ENCODE results near the gene NIT1. TPM values are rescaled to one million over a fixed set of nuclear protein-coding genes. Genes with fewer than 3 reads are reported as not detected.

Gene NIT1
- total and polyA plus RNA-seq, 2 of the 13 experiments (the other 11 are each of a cell fraction or from before 2014, with no cell fraction given), result 22.7 to 31.0 TPM

DNA sequence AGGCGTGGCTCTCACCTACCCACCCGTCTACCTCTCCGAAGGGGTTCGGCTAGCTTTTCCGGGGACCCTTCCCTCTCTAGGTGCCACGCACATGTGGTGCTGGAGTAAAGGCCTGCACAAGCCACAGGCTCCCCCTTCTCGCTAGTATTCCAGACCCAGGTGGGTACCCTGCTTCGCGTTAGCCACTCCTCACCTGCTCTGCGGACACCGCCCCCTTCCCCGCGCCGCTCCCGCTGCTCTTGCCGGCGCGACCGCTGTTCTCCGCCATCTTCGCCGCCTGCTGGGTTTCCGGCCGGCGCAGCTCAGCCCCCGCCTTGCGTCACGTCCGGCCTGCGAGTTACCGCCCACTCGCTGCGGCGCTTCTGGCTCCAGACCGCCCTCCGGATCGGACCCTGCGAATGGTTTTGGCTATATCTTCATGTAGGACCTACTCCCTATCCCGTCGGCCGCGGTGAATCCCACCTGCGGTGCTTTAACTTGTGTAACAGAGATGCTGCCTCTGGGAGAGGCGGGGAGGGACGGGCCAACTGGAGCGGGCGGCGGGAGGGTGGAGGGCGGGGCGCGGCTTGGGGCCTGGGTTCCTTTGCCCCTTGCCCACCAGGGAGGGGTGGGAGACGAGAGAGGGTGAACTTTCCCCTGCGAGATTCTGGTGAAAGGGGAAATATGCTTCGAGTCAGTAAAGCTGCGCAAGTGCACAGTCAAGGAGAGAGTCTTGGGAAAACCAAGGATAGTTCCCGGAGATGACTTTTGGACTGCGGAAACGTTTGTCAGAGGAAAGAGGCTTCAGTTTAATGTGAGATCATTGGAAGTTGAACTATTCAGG lies at the start of gene NIT1, which contains the start of gene PFDN2 (continued):
- 0 out of 2 replicates have a peak, but pooled peaks have one; percentile 41 for TF ChIP-seq ZNF567 (CRISPR knock-in tag; IDR thresholded peaks at IDR 0.05; ENCODE audit: borderline replicate concordance)
- TF ChIP-seq ZFYVE20 (CRISPR knock-in tag; IDR thresholded peaks at IDR 0.05; ENCODE audit: borderline replicate concordance, low read depth), result no peak
- peak; percentile 45; the same call in 1 of the 2 replicates for TF ChIP-seq BCL6 (CRISPR knock-in tag; IDR thresholded peaks at IDR 0.05)
- TF ChIP-seq PAX8 (CRISPR knock-in tag; IDR thresholded peaks at IDR 0.05; ENCODE audit: borderline replicate concordance), result no peak
- peak; percentile 37; the same call in 1 of the 2 replicates for TF ChIP-seq ZNF431 (CRISPR knock-in tag; IDR thresholded peaks at IDR 0.05; ENCODE audit: borderline replicate concordance, low read depth)
- 0 out of 2 replicates have a peak, but pooled peaks have one; percentile 79 for TF ChIP-seq ZNF430 (CRISPR knock-in tag; IDR thresholded peaks at IDR 0.05)
- TF ChIP-seq ZMYM4 (CRISPR knock-in tag; IDR thresholded peaks at IDR 0.05), result peak; percentile 67; the same call in 1 of the 2 replicates
- TF ChIP-seq IRX3 (CRISPR knock-in tag; IDR thresholded peaks at IDR 0.05; ENCODE audit: borderline replicate concordance, low read depth), result no peak
- TF ChIP-seq ZNF652 (CRISPR knock-in tag; IDR thresholded peaks at IDR 0.05; ENCODE audit: borderline replicate concordance, low read depth), result no peak
- TF ChIP-seq, protein P1, sequence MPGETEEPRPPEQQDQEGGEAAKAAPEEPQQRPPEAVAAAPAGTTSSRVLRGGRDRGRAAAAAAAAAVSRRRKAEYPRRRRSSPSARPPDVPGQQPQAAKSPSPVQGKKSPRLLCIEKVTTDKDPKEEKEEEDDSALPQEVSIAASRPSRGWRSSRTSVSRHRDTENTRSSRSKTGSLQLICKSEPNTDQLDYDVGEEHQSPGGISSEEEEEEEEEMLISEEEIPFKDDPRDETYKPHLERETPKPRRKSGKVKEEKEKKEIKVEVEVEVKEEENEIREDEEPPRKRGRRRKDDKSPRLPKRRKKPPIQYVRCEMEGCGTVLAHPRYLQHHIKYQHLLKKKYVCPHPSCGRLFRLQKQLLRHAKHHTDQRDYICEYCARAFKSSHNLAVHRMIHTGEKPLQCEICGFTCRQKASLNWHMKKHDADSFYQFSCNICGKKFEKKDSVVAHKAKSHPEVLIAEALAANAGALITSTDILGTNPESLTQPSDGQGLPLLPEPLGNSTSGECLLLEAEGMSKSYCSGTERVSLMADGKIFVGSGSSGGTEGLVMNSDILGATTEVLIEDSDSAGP (CRISPR knock-in tag; IDR thresholded peaks at IDR 0.05; ENCODE audit: borderline replicate concordance), result peak; percentile 78; the same call in 1 of the 2 replicates
- TF ChIP-seq GZF1 (CRISPR knock-in tag; IDR thresholded peaks at IDR 0.05), result no peak
- TF ChIP-seq POGZ (CRISPR knock-in tag; IDR thresholded peaks at IDR 0.05), result peak; percentile 61; the same call in 1 of the 2 replicates
- TF ChIP-seq, protein P2, sequence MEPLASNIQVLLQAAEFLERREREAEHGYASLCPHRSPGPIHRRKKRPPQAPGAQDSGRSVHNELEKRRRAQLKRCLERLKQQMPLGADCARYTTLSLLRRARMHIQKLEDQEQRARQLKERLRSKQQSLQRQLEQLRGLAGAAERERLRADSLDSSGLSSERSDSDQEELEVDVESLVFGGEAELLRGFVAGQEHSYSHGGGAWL (CRISPR knock-in tag; IDR thresholded peaks at IDR 0.05), result peak; percentile 91
- TF ChIP-seq ZBTB1 (CRISPR knock-in tag; IDR thresholded peaks at IDR 0.05; ENCODE audit: borderline replicate concordance), result no peak
- TF ChIP-seq SETDB1 (CRISPR knock-in tag; IDR thresholded peaks at IDR 0.05; ENCODE audit: borderline replicate concordance), result no peak
- peak; percentile 45; the same call in 1 of the 2 replicates for TF ChIP-seq GLI4 (CRISPR knock-in tag; IDR thresholded peaks at IDR 0.05; ENCODE audit: borderline replicate concordance)
- TF ChIP-seq KDM5A (IDR thresholded peaks at IDR 0.05; ENCODE audit: borderline replicate concordance, low read length), result peak; percentile 86
- TF ChIP-seq NAIF1 (CRISPR knock-in tag; IDR thresholded peaks at IDR 0.05; ENCODE audit: borderline replicate concordance), result peak; percentile 63; the same call in 1 of the 2 replicates
- TF ChIP-seq AKAP8 (CRISPR knock-in tag; IDR thresholded peaks at IDR 0.05), result 0 out of 2 replicates have a peak, but pooled peaks have one; percentile 59
- TF ChIP-seq ZNF367 (CRISPR knock-in tag; IDR thresholded peaks at IDR 0.05; ENCODE audit: borderline replicate concordance), result 0 out of 2 replicates have a peak, but pooled peaks have one; percentile 32
- TF ChIP-seq, protein P3, sequence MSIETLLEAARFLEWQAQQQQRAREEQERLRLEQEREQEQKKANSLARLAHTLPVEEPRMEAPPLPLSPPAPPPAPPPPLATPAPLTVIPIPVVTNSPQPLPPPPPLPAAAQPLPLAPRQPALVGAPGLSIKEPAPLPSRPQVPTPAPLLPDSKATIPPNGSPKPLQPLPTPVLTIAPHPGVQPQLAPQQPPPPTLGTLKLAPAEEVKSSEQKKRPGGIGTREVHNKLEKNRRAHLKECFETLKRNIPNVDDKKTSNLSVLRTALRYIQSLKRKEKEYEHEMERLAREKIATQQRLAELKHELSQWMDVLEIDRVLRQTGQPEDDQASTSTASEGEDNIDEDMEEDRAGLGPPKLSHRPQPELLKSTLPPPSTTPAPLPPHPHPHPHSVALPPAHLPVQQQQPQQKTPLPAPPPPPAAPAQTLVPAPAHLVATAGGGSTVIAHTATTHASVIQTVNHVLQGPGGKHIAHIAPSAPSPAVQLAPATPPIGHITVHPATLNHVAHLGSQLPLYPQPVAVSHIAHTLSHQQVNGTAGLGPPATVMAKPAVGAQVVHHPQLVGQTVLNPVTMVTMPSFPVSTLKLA (IDR thresholded peaks at IDR 0.05), result no peak
- TF ChIP-seq TFDP1 (CRISPR knock-in tag; IDR thresholded peaks at IDR 0.05; ENCODE audit: borderline replicate concordance), result peak; percentile 38; the same call in 1 of the 2 replicates
- peak; percentile 78 for TF ChIP-seq SP2 (CRISPR knock-in tag; IDR thresholded peaks at IDR 0.05)
